ENCODE data around the gene PRKCE. TPM values are rescaled to one million over a fixed set of nuclear protein-coding genes. Genes with fewer than 3 reads are reported as not detected.

The PRKCE gene
- total RNA-seq, 3 donors from 2014 or later (not counting 1 experiment from before 2014, with no cell fraction given), result 35.2 to 42.1 (median 38.6) TPM

- intact Hi-C loops (cut with micrococcal nuclease), result no loop called here
Observed at GRCh38 chr2:46130511-46130910, 479.0 kb downstream of the PRKCE start.

DNA sequence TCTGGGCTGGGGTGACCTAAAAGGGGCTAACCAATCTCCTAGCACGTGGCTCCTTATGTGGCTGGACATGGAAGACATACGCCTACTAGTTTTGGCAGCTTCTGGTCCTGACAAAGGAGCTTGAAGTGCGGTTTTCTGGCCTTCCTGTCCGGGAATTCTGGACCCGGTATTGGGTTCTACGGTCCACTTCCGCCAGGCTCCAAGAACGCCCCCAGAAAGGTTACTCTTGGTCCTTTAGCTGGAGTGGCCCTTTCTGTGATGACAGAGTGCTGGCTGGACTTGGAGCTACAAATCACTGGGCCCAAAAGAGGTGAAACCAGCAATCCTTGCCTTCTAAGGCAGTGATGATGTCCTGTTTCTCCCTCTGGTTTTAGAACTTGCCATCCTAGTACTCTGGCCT, 481.5 kb downstream of the PRKCE start:
- H3K4me3 Mint-ChIP-seq, result no peak overlapping the region
- Histone ChIP-seq H3K9me3 (ENCODE audit: control insufficient read depth, insufficient read depth, low read length) (no peaks in the 10 kb centered on the region), H3K36me3 (ENCODE audit: control insufficient read depth, insufficient read depth, low read length) (no peaks in the 10 kb centered on the region), H3K27me3 (ENCODE audit: control insufficient read depth, insufficient read depth, low read length) (no peaks in the 10 kb centered on the region), H3K27ac (ENCODE audit: low read length) (no peak overlapping the region), H3K4me1 (ENCODE audit: control insufficient read depth, insufficient read depth, low read length) (no peaks in the 10 kb centered on the region), H3K4me3 (ENCODE audit: low read length) (no peak overlapping the region)
- ATAC-seq (no peak), DNase-seq (no peak)
- WGBS (ENCODE audit: insufficient coverage), result 92% methylated on average over 8 of the region's 8 CpGs
- H3K27ac Mint-ChIP-seq, result no peak overlapping the region
- H3K9me3 Mint-ChIP-seq, result no peaks in the 10 kb centered on the region
- no peaks in the 10 kb centered on the region for H3K27me3 Mint-ChIP-seq (ENCODE audit: low read depth in 2 of 2)
- intact Hi-C loops (cut with micrococcal nuclease), result no loop called here
- TF ChIP-seq CTCF (IDR thresholded peaks at IDR 0.05), result no peak
- no peaks in the 10 kb centered on the region for H3K4me1 Mint-ChIP-seq
- no peaks in the 10 kb centered on the region for H3K36me3 Mint-ChIP-seq

More at GRCh38 chr2:46130511-46130910, 479.0 kb downstream of the PRKCE start:
- Mint-ChIP-seq H3K36me3 (no peaks in the 10 kb centered on the region), H3K4me1 (no peaks in the 10 kb centered on the region), H3K4me3 (no peak overlapping the region), H3K27ac (no peak overlapping the region), H3K9me3 (no peaks in the 10 kb centered on the region), H3K27me3 (ENCODE audit: low read depth in 2 of 2) (no peaks in the 10 kb centered on the region)
- DNase-seq (no peak), ATAC-seq (no peak)
- WGBS (ENCODE audit: insufficient coverage), result 93% methylated on average over 3 of the region's 4 CpGs
- H3K27me3 ChIP-seq (ENCODE audit: control insufficient read depth, insufficient read depth, low read length), result no peaks in the 10 kb centered on the region
- no peak overlapping the region for H3K27ac ChIP-seq (ENCODE audit: low read length)
- H3K36me3 ChIP-seq (ENCODE audit: control insufficient read depth, insufficient read depth, low read length), result no peaks in the 10 kb centered on the region
- no peaks in the 10 kb centered on the region for H3K9me3 ChIP-seq (ENCODE audit: control insufficient read depth, insufficient read depth, low read length)
- no peaks in the 10 kb centered on the region for H3K4me1 ChIP-seq (ENCODE audit: control insufficient read depth, insufficient read depth, low read length)
- no peak for TF ChIP-seq CTCF (IDR thresholded peaks at IDR 0.05)
- no peak overlapping the region for H3K4me3 ChIP-seq (ENCODE audit: low read length)

DNA sequence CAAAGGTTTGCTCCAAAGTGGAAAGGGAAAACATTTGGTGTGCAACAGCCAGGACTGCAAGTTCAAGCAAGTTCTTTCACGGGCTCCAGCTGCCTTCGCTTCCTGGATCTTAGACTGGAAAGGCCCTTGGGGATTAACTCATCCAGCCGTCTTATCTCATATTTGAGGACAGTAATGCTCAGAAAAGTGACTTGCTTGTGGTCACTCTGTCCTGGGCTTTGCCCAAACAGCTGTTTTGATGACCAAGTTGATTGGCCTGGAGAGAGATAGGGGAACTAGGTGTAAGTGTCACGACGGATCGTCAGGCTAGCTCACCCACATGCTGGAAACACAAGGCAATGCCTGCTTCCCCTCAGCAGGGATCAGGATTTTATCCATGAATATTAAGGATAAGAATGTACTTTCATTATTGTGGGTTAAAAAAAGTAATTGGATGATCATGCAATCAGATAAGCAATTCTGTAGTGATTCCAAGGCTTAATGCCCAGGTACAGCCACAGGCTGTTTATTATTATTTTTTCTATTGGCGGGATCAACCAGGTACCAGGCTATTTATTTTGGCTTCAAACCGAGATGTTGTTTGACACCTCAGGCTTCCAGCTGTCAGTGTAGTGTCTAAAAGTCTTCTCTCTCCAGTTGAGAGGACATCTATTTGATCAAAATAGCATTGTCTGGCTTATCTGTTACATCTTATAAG, 483.2 kb downstream of the PRKCE start:
- Histone ChIP-seq H3K36me3 (ENCODE audit: control insufficient read depth, insufficient read depth, low read length) (no peaks in the 10 kb centered on the region), H3K9me3 (ENCODE audit: control insufficient read depth, insufficient read depth, low read length) (no peaks in the 10 kb centered on the region), H3K27me3 (ENCODE audit: control insufficient read depth, insufficient read depth, low read length) (no peaks in the 10 kb centered on the region), H3K4me3 (ENCODE audit: low read length) (no peak overlapping the region), H3K4me1 (ENCODE audit: control insufficient read depth, insufficient read depth, low read length) (no peaks in the 10 kb centered on the region), H3K27ac (ENCODE audit: low read length) (no peak overlapping the region)
- no peak overlapping the region for H3K27ac Mint-ChIP-seq
- no peaks in the 10 kb centered on the region for H3K4me1 Mint-ChIP-seq
- no peaks in the 10 kb centered on the region for H3K9me3 Mint-ChIP-seq
- TF ChIP-seq CTCF (IDR thresholded peaks at IDR 0.05), result no peak
- intact Hi-C loops (cut with micrococcal nuclease), result no loop called here
- DNase-seq, result no peak
- no peaks in the 10 kb centered on the region for H3K36me3 Mint-ChIP-seq
- no peaks in the 10 kb centered on the region for H3K27me3 Mint-ChIP-seq (ENCODE audit: low read depth in 2 of 2)
- ATAC-seq, result no peak
- no peak overlapping the region for H3K4me3 Mint-ChIP-seq
- WGBS (ENCODE audit: insufficient coverage), result 93% methylated on average over 8 of the region's 8 CpGs
